Liver (tissue), 9 donors: ENCODE data around the gene ZC3H15. TPM values are rescaled to one million over a fixed set of nuclear protein-coding genes. Genes with fewer than 3 reads are reported as not detected.

Experiments used
- DNase-seq: peaks from one replicate; pipeline ENCODE4 v3.0.0-alpha.2; 2017; ENCODE audit warnings: low spot score
- H3K27ac ChIP-seq, 2 donors: one replicate each; pipeline ENCODE4 v1.7.0; 2013; ENCODE audit warnings: inconsistent platforms in 2 of 2, low read length in 2 of 2, control low read depth in 1 of 2, low read depth in 1 of 2, mild to moderate bottlenecking in 1 of 2
- H3K27me3 ChIP-seq, 4 donors: one replicate each; pipeline versions ENCODE4 v1.6.1 to v1.7.0; 2013; ENCODE audit warnings: low read length in 3 of 4, inconsistent platforms in 1 of 4, mild to moderate bottlenecking in 1 of 4, moderate library complexity in 1 of 4; ENCODE audit not compliant: control insufficient read depth in 4 of 4, insufficient read depth in 4 of 4
- H3K36me3 ChIP-seq, 4 donors: one replicate each; pipeline versions ENCODE4 v1.6.1 to v1.7.0; 2013; ENCODE audit warnings: low read length in 3 of 4, mild to moderate bottlenecking in 3 of 4, low read depth in 1 of 4, moderate library complexity in 1 of 4; ENCODE audit not compliant: control insufficient read depth in 4 of 4, insufficient read depth in 3 of 4
- H3K4me1 ChIP-seq, 4 donors: one replicate each; pipeline versions ENCODE4 v1.6.1 to v1.7.0; 2013; ENCODE audit warnings: low read length in 3 of 4, mild to moderate bottlenecking in 3 of 4, moderate library complexity in 1 of 4; ENCODE audit not compliant: control insufficient read depth in 4 of 4, insufficient read depth in 4 of 4
- H3K4me3 ChIP-seq, 3 donors: one replicate each; pipeline versions ENCODE4 v1.6.1 to v1.7.0; 2013; ENCODE audit warnings: low read length in 3 of 3, control low read depth in 1 of 3, low read depth in 1 of 3, mild to moderate bottlenecking in 1 of 3
- H3K9ac ChIP-seq, 2 donors: one replicate each; pipeline ENCODE4 v1.7.0; 2013; ENCODE audit warnings: low read length in 2 of 2, mild to moderate bottlenecking in 2 of 2, moderate library complexity in 2 of 2, control low read depth in 1 of 2, low read depth in 1 of 2
- H3K9me3 ChIP-seq, 4 donors: one replicate each; pipeline versions ENCODE4 v1.6.1 to v1.7.0; 2013; ENCODE audit warnings: low read length in 3 of 4; ENCODE audit not compliant: control insufficient read depth in 4 of 4
- CTCF ChIP-seq: fragments of 150-350 bp; IDR thresholded peaks from 2 replicates; pipeline ENCODE4 v1.5.1; 2017; ENCODE audit warnings: improper control_type of control experiment, low read depth, low read length; ENCODE audit not compliant: missing input control
- EGR1 ChIP-seq, 2 donors: IDR thresholded peaks; 2 replicates each; pipeline ENCODE4 v1.6.1; 2016 to 2018; ENCODE audit warnings: antibody characterized with exemption in 2 of 2, low read depth in 2 of 2
- FOXA1 ChIP-seq: IDR thresholded peaks from 2 replicates; pipeline ENCODE4 v1.6.1; 2016; ENCODE audit warnings: antibody characterized with exemption
- HNF4A ChIP-seq, 2 donors: conservative IDR thresholded peaks; 2 replicates each; pipeline ENCODE4 v1.6.1; 2016; ENCODE audit warnings: antibody characterized with exemption in 2 of 2, mild to moderate bottlenecking in 2 of 2
- HNF4G ChIP-seq: IDR thresholded peaks from 2 replicates; pipeline ENCODE4 v1.6.1; 2016; ENCODE audit warnings: antibody characterized with exemption
- JUND ChIP-seq, 2 donors: IDR thresholded peaks; 2 replicates each; pipeline ENCODE4 v1.6.1; 2016; ENCODE audit warnings: antibody characterized with exemption in 2 of 2
- NR2F2 ChIP-seq: IDR thresholded peaks from 2 replicates; pipeline ENCODE4 v1.6.1; 2016; ENCODE audit warnings: antibody characterized with exemption
- RAD21 ChIP-seq, 2 donors: IDR thresholded peaks; 2 replicates each; pipeline ENCODE4 v1.6.1; 2016; ENCODE audit warnings: antibody characterized with exemption in 2 of 2, mild to moderate bottlenecking in 2 of 2
- RXRA ChIP-seq, 2 donors: IDR thresholded peaks; 2 replicates each; pipeline ENCODE4 v1.6.1; 2017 to 2018; ENCODE audit warnings: antibody characterized with exemption in 2 of 2, mild to moderate bottlenecking in 1 of 2
- SP1 ChIP-seq: IDR thresholded peaks from 2 replicates; pipeline ENCODE4 v1.6.1; 2018; ENCODE audit warnings: antibody characterized with exemption, mild to moderate bottlenecking
- TAF1 ChIP-seq: conservative IDR thresholded peaks from 2 replicates; pipeline ENCODE4 v1.6.1; 2016; ENCODE audit warnings: antibody characterized with exemption, mild to moderate bottlenecking
- YY1 ChIP-seq: IDR thresholded peaks from 2 replicates; pipeline ENCODE4 v1.6.1; 2016; ENCODE audit warnings: antibody characterized with exemption, mild to moderate bottlenecking
- WGBS: extraction: QIAGEN DNeasy Blood & Tissue Kit; methylation state at CpG from one replicate; pipeline ENCODE4 v1.1.7; 2013; 5-methylcytosine and 5-hydroxymethylcytosine counted together
- polyA plus RNA-seq, 2 donors: library from polyadenylated mRNA; stranded (reverse) in 1 of 2; unstranded in 1 of 2; fragments of 200-250 nt in 1 of 2; fragments of >200 nt in 1 of 2; fragmentation: Nextera tagmentation in 1 of 2; extraction: Ambion mirVana in 1 of 2; gene quantifications; one replicate each; pipeline versions ENCODE4 v1.2.1 to v1.2.3, GENCODE V29; 2013 to 2015
- total RNA-seq, 2 donors: library from RNA; depleted of rRNA; stranded (reverse); fragments of >200 nt; gene quantifications; one replicate each; pipeline ENCODE4 v1.2.3, GENCODE V29; 2014
- TF ChIP-seq, protein P1 (sequence below): IDR thresholded peaks from 2 replicates; pipeline ENCODE4 v1.6.1; 2016; ENCODE audit warnings: antibody characterized with exemption
- TF ChIP-seq, protein P2 (sequence below): IDR thresholded peaks from 2 replicates; pipeline ENCODE4 v1.6.1; 2016; ENCODE audit warnings: antibody characterized with exemption, mild to moderate bottlenecking
- TF ChIP-seq, protein P3 (sequence below): IDR thresholded peaks from 2 replicates; pipeline ENCODE4 v1.6.1; 2016; ENCODE audit warnings: antibody characterized with exemption
- TF ChIP-seq, protein P4 (sequence below): IDR thresholded peaks from 2 replicates; pipeline ENCODE4 v1.6.1; 2016; ENCODE audit warnings: antibody characterized with exemption
- donor health status: healthy.
- donor health status: healthy.
- donor health status: healthy.
- donor health status: healthy.
- donor health status: healthy.

ZC3H15 gene
- total and polyA plus RNA-seq, 4 donors: 29.6 to 63.5 (median 33.7) TPM

DNA sequence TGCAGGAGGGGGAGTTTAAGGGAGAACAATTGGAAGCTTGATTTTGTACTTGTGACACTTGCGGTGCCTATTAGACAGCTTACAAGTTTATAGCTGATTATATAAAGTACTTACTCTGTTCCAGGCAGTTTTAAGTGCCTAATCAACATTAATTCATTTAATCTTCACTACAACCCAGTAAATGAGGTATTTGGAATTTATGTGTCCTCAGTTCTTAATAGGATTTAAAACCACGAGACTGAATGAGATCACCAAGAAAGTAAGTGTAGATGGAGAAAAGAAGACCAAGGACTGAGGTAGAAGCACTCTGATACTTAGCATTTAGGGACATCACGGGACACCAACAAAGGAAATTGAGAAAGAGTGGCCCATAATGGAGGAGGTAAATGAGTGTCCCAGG is 49.8 kb downstream of the ZC3H15 start:
- Histone ChIP-seq H3K27ac (no peak overlapping the region), H3K4me3 (no peak overlapping the region), H3K27me3 (no peaks in the 10 kb centered on the region), H3K9me3 (no peaks in the 10 kb centered on the region), H3K4me1 (peaks cover 0 to 6% (median 2%) of the 10 kb centered on the region in 4 donors), H3K36me3 (no peaks in the 10 kb centered on the region), H3K9ac (no peak overlapping the region)
- DNase-seq: no peak
- 97% methylated on average over 3 of the region's 3 CpGs for WGBS
- TF ChIP-seq TAF1 (no peak), NR2F2 (no peak), HNF4A (conservative IDR thresholded peaks at IDR 0.05) (no peak), YY1 (no peak), CTCF (no peak), SP1 (no peak), FOXA1 (no peak)
- TF ChIP-seq, protein P1, sequence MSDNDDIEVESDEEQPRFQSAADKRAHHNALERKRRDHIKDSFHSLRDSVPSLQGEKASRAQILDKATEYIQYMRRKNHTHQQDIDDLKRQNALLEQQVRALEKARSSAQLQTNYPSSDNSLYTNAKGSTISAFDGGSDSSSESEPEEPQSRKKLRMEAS: no peak
- TF ChIP-seq, protein P2, sequence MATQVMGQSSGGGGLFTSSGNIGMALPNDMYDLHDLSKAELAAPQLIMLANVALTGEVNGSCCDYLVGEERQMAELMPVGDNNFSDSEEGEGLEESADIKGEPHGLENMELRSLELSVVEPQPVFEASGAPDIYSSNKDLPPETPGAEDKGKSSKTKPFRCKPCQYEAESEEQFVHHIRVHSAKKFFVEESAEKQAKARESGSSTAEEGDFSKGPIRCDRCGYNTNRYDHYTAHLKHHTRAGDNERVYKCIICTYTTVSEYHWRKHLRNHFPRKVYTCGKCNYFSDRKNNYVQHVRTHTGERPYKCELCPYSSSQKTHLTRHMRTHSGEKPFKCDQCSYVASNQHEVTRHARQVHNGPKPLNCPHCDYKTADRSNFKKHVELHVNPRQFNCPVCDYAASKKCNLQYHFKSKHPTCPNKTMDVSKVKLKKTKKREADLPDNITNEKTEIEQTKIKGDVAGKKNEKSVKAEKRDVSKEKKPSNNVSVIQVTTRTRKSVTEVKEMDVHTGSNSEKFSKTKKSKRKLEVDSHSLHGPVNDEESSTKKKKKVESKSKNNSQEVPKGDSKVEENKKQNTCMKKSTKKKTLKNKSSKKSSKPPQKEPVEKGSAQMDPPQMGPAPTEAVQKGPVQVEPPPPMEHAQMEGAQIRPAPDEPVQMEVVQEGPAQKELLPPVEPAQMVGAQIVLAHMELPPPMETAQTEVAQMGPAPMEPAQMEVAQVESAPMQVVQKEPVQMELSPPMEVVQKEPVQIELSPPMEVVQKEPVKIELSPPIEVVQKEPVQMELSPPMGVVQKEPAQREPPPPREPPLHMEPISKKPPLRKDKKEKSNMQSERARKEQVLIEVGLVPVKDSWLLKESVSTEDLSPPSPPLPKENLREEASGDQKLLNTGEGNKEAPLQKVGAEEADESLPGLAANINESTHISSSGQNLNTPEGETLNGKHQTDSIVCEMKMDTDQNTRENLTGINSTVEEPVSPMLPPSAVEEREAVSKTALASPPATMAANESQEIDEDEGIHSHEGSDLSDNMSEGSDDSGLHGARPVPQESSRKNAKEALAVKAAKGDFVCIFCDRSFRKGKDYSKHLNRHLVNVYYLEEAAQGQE: no peak

DNA sequence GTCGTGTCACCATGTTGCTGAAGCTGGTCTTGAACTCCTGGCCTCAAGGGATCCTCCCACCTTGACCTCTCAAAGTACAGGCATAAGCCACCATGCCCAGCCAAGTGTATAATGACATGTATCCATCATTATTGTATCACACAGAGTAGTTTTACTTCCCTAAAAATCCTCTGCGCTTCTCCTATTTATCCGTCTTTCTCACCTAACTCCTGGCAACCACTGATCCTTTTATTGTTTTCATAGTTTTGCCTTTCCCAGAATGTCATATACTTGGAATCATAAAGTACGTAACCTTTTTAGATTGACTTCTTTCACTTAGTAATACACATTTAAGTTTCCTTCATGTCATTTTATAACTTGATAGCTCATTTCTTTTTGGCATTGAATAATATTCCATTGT is 51.0 kb downstream of the ZC3H15 start:
- H3K27ac ChIP-seq: no peak overlapping the region
- no peaks in the 10 kb centered on the region for H3K36me3 ChIP-seq
- no peaks in the 10 kb centered on the region for H3K27me3 ChIP-seq
- no peak for TF ChIP-seq HNF4G
- TF ChIP-seq, protein P3, sequence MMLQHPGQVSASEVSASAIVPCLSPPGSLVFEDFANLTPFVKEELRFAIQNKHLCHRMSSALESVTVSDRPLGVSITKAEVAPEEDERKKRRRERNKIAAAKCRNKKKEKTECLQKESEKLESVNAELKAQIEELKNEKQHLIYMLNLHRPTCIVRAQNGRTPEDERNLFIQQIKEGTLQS: no peak
- no peak for TF ChIP-seq JUND (IDR thresholded peaks at IDR 0.05)
- TF ChIP-seq RXRA (IDR thresholded peaks at IDR 0.05): no peak
- TF ChIP-seq, protein P1: no peak
- no peak for TF ChIP-seq SP1
- TF ChIP-seq, protein P4, sequence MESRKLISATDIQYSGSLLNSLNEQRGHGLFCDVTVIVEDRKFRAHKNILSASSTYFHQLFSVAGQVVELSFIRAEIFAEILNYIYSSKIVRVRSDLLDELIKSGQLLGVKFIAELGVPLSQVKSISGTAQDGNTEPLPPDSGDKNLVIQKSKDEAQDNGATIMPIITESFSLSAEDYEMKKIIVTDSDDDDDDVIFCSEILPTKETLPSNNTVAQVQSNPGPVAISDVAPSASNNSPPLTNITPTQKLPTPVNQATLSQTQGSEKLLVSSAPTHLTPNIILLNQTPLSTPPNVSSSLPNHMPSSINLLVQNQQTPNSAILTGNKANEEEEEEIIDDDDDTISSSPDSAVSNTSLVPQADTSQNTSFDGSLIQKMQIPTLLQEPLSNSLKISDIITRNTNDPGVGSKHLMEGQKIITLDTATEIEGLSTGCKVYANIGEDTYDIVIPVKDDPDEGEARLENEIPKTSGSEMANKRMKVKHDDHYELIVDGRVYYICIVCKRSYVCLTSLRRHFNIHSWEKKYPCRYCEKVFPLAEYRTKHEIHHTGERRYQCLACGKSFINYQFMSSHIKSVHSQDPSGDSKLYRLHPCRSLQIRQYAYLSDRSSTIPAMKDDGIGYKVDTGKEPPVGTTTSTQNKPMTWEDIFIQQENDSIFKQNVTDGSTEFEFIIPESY: no peak
- TF ChIP-seq RAD21 (IDR thresholded peaks at IDR 0.05): no peak
- no peak for TF ChIP-seq TAF1
- no peak for TF ChIP-seq HNF4A (conservative IDR thresholded peaks at IDR 0.05)
- no peak for TF ChIP-seq EGR1 (IDR thresholded peaks at IDR 0.05; ENCODE audit: low read depth in 2 of 2)
- H3K9ac ChIP-seq: no peak overlapping the region
- DNase-seq: no peak
- no peaks in the 10 kb centered on the region for H3K9me3 ChIP-seq
- WGBS: 85% methylated on average over 4 of the region's 4 CpGs
- H3K4me1 ChIP-seq: peaks cover 0 to 6% (median 2%) of the 10 kb centered on the region in 4 donors
- H3K4me3 ChIP-seq: no peak overlapping the region
